NB4 (cell line): Measurements from ENCODE around the gene CLN5.

Source experiments
- POLR2A ChIP-seq: IDR thresholded peaks from 2 replicates; pipeline ENCODE4 v1.6.1; 2011; ENCODE audit warnings: mild to moderate bottlenecking; ENCODE audit not compliant: insufficient read length; ENCODE audit errors: extremely low read depth
- TF ChIP-seq, protein P1 (sequence below): IDR thresholded peaks from one replicate; pipeline ENCODE4 v1.5.1; 2012; ENCODE audit warnings: low read depth, low read length
- TF ChIP-seq, protein P2 (sequence below): IDR thresholded peaks from 2 replicates; pipeline ENCODE4 v1.6.1; 2011; ENCODE audit warnings: low read depth, low read length

GRCh38 chr13:77001540-77001939 lies 9.7 kb downstream of the CLN5 start:
- TF ChIP-seq, protein P1, sequence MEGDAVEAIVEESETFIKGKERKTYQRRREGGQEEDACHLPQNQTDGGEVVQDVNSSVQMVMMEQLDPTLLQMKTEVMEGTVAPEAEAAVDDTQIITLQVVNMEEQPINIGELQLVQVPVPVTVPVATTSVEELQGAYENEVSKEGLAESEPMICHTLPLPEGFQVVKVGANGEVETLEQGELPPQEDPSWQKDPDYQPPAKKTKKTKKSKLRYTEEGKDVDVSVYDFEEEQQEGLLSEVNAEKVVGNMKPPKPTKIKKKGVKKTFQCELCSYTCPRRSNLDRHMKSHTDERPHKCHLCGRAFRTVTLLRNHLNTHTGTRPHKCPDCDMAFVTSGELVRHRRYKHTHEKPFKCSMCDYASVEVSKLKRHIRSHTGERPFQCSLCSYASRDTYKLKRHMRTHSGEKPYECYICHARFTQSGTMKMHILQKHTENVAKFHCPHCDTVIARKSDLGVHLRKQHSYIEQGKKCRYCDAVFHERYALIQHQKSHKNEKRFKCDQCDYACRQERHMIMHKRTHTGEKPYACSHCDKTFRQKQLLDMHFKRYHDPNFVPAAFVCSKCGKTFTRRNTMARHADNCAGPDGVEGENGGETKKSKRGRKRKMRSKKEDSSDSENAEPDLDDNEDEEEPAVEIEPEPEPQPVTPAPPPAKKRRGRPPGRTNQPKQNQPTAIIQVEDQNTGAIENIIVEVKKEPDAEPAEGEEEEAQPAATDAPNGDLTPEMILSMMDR = no peak
- TF ChIP-seq POLR2A = no peak
- TF ChIP-seq, protein P2, sequence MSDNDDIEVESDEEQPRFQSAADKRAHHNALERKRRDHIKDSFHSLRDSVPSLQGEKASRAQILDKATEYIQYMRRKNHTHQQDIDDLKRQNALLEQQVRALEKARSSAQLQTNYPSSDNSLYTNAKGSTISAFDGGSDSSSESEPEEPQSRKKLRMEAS = no peak
